ENCODE results near the gene PPP1R27. TPM values are rescaled to one million over a fixed set of nuclear protein-coding genes. Genes with fewer than 3 reads are reported as not detected.

PPP1R27 gene
- total RNA-seq, 1 experiment from 2014 or later, result not detected

- peaks cover 82% of the 10 kb centered on the region for H3K36me3 ChIP-seq
- no peak overlapping the region for H3K4me3 ChIP-seq
- DNase-seq, result no peak
- no peaks in the 10 kb centered on the region for H3K9me3 ChIP-seq
- H3K27me3 ChIP-seq, result no peaks in the 10 kb centered on the region
Observed at GRCh38 chr17:81865733-81866439, 31.0 kb upstream of the PPP1R27 start.

- H3K9me3 ChIP-seq, result no peaks in the 10 kb centered on the region
- no peak overlapping the region for H3K4me3 ChIP-seq
- H3K27me3 ChIP-seq, result no peaks in the 10 kb centered on the region
- H3K36me3 ChIP-seq, result peaks cover 80% of the 10 kb centered on the region
- no peak for DNase-seq
Observed at GRCh38 chr17:81865358-81865732, 30.5 kb upstream of the PPP1R27 start.

- no peak for DNase-seq
- Histone ChIP-seq H3K36me3 (peaks cover 74% of the 10 kb centered on the region), H3K27me3 (no peaks in the 10 kb centered on the region), H3K4me3 (no peak overlapping the region), H3K9me3 (no peaks in the 10 kb centered on the region)
Observed at GRCh38 chr17:81863833-81864768, 29.3 kb upstream of the PPP1R27 start.

- Histone ChIP-seq H3K4me3 (no peak overlapping the region), H3K36me3 (peaks cover 76% of the 10 kb centered on the region), H3K9me3 (no peaks in the 10 kb centered on the region), H3K27me3 (no peaks in the 10 kb centered on the region)
- no peak for DNase-seq
Observed at GRCh38 chr17:81863123-81863675, 28.3 kb upstream of the PPP1R27 start.

- H3K36me3 ChIP-seq, result peaks cover 83% of the 10 kb centered on the region
- H3K4me3 ChIP-seq, result peak overlapping the region; percentile 78
- no peaks in the 10 kb centered on the region for H3K27me3 ChIP-seq
- no peaks in the 10 kb centered on the region for H3K9me3 ChIP-seq
- peak; percentile 100 for DNase-seq
Observed at GRCh38 chr17:81860756-81861568, 26.1 kb upstream of the PPP1R27 start.

- Histone ChIP-seq H3K9me3 (no peaks in the 10 kb centered on the region), H3K36me3 (peaks cover 83% of the 10 kb centered on the region)
- no peak for DNase-seq
Observed at GRCh38 chr17:81859906-81860755, 25.3 kb upstream of the PPP1R27 start, which contains the start of gene P4HB. Gene P4HB (minus strand): TSS chr17:81860535. CDS start chr17:81860471, 64 bp downstream.

GRCh38 chr17:81858967-81859905 lies 24.4 kb upstream of the PPP1R27 start:
- H3K4me3 ChIP-seq, result peak overlapping the region; percentile 61
- no peak for DNase-seq

More at GRCh38 chr17:81859906-81860755, 25.3 kb upstream of the PPP1R27 start, which contains the start of gene P4HB:
- peak within 1 kb of the TSS; percentile 78 for H3K4me3 ChIP-seq
- H3K27me3 ChIP-seq, result no peaks in the 10 kb centered on the region

GRCh38 chr17:81858170-81858966 lies 23.5 kb upstream of the PPP1R27 start:
- Histone ChIP-seq H3K9me3 (no peaks in the 10 kb centered on the region), H3K4me3 (peak overlapping the region; percentile 61), H3K36me3 (peaks cover 83% of the 10 kb centered on the region), H3K27me3 (no peaks in the 10 kb centered on the region)
- DNase-seq, result no peak

More at GRCh38 chr17:81858967-81859905, 24.4 kb upstream of the PPP1R27 start:
- no peaks in the 10 kb centered on the region for H3K9me3 ChIP-seq
- H3K27me3 ChIP-seq, result no peaks in the 10 kb centered on the region
- H3K36me3 ChIP-seq, result peaks cover 83% of the 10 kb centered on the region

GRCh38 chr17:81854974-81855774 lies 20.3 kb upstream of the PPP1R27 start:
- DNase-seq, result no peak
- Histone ChIP-seq H3K36me3 (peaks cover 93% of the 10 kb centered on the region), H3K27me3 (no peaks in the 10 kb centered on the region), H3K9me3 (no peaks in the 10 kb centered on the region), H3K4me3 (no peak overlapping the region)

- DNase-seq, result no peak
- no peak overlapping the region for H3K4me3 ChIP-seq
- H3K27me3 ChIP-seq, result no peaks in the 10 kb centered on the region
- H3K9me3 ChIP-seq, result no peaks in the 10 kb centered on the region
- H3K36me3 ChIP-seq, result peaks cover 93% of the 10 kb centered on the region
Observed at GRCh38 chr17:81852237-81852636, 17.4 kb upstream of the PPP1R27 start.

- Histone ChIP-seq H3K9me3 (no peaks in the 10 kb centered on the region), H3K4me3 (no peak overlapping the region), H3K27me3 (no peaks in the 10 kb centered on the region), H3K36me3 (peaks cover 93% of the 10 kb centered on the region)
- no peak for DNase-seq
Observed at GRCh38 chr17:81851423-81851822, 16.6 kb upstream of the PPP1R27 start.

- DNase-seq, result no peak
- H3K27me3 ChIP-seq, result no peaks in the 10 kb centered on the region
- H3K9me3 ChIP-seq, result no peaks in the 10 kb centered on the region
- peaks cover 93% of the 10 kb centered on the region for H3K36me3 ChIP-seq
- H3K4me3 ChIP-seq, result no peak overlapping the region
Observed at GRCh38 chr17:81849457-81849856, 14.6 kb upstream of the PPP1R27 start.
